Esophagus muscularis mucosa (tissue), 4 donors: ENCODE data around the gene MARCHF11. TPM values are rescaled to one million over a fixed set of nuclear protein-coding genes. Genes with fewer than 3 reads are reported as not detected.

Experiments
- DNase-seq: peaks from one replicate; pipeline ENCODE4 v3.0.0-alpha.2; 2017; ENCODE audit errors: extremely low spot score
- H3K27ac ChIP-seq, 4 donors: fragments of 200-600 bp; sonication (generic); replicated peaks in 1 of 4; 1 replicate in 3 of 4; 2 replicates in 1 of 4; pipeline ENCODE4 v1.5.1; 2016 to 2019; ENCODE audit warnings: mild to moderate bottlenecking in 1 of 4
- H3K27me3 ChIP-seq, 4 donors: fragments of 200-600 bp; sonication (generic); one replicate each; pipeline versions ENCODE4 v1.5.1 to v1.6.0; 2016 to 2019
- H3K36me3 ChIP-seq, 4 donors: fragments of 200-600 bp; sonication (generic); one replicate each; pipeline ENCODE4 v1.5.1; 2016 to 2019
- H3K4me1 ChIP-seq, 4 donors: fragments of 200-600 bp; sonication (generic); one replicate each; pipeline ENCODE4 v1.5.1; 2016 to 2019
- H3K4me3 ChIP-seq, 4 donors: fragments of 200-600 bp; sonication (generic); 1 replicate in 2 of 4; 2 replicates in 2 of 4; pipeline ENCODE4 v1.5.1; 2016 to 2019; ENCODE audit warnings: mild to moderate bottlenecking in 4 of 4, moderate library complexity in 1 of 4
- H3K9me3 ChIP-seq, 4 donors: fragments of 200-600 bp; sonication (generic); 1 replicate in 3 of 4; 2 replicates in 1 of 4; pipeline ENCODE4 v1.5.1; 2016 to 2019
- EP300 ChIP-seq: sonication (generic); formaldehyde crosslinking; IDR thresholded peaks from one replicate; pipeline ENCODE4 v1.6.1; 2017; ENCODE audit warnings: antibody characterized with exemption
- POLR2A ChIP-seq: fragments of 450-650 bp; IDR thresholded peaks from one replicate; pipeline ENCODE4 v1.6.1; 2017; ENCODE audit warnings: antibody characterized with exemption, moderate library complexity, mild to moderate bottlenecking, low read depth
- POLR2AphosphoS5 ChIP-seq, 2 donors: sonication (generic); formaldehyde crosslinking; IDR thresholded peaks; one replicate each; pipeline ENCODE4 v1.6.1; 2017; ENCODE audit warnings: antibody characterized with exemption in 2 of 2
- WGBS: methylation state at CpG from one replicate; pipeline ENCODE4 v1.1.5; 2018; 5-methylcytosine and 5-hydroxymethylcytosine counted together
- intact Hi-C: fragments of 100-400 bp; cut with DNase I; formaldehyde crosslinking; loops from one replicate; pipeline ENCODE4 v1.15.1; 2023
- total RNA-seq, 4 donors: library from RNA; depleted of rRNA; stranded (reverse); fragments of >200 nt; gene quantifications; one replicate each; pipeline versions ENCODE4 v1.1.0 to v1.2.1, GENCODE V29; 2016
- TF ChIP-seq, protein P1 (sequence below), 3 experiments: fragments of 200-600 bp in 2 of 3; fragments of 450-650 bp in 1 of 3; sonication (generic) in 2 of 3; IDR thresholded peaks; one replicate each; pipeline ENCODE4 v1.5.1; 2017 to 2019; ENCODE audit warnings: antibody characterized with exemption in 3 of 3, mild to moderate bottlenecking in 2 of 3, moderate library complexity in 1 of 3

Gene MARCHF11
- total RNA-seq, 4 donors from 2014 or later: 0.42 TPM; not detected in 3

DNA sequence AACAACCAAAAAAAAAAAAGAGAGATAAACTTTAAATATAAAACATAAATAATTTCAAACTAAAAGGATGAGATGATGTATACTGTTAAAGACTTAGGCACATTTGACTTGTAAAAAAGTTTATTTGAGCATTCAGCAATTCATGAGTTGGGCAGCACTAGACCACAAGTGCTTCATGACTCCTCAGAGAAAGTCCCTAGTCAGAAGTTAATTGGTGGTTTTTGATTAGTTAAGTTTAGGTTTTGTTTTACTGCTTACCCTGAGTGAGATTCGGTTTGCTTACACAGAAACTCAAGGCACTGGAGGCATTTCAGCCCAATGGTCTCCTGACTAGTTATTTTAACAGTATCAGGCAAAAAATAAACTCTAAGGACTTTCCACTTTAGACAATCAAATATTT lies 129.2 kb downstream of the MARCHF11 start:
- Histone ChIP-seq H3K4me3 (no peak overlapping the region), H3K4me1 (no peaks in the 10 kb centered on the region), H3K27me3 (no peaks in the 10 kb centered on the region), H3K9me3 (no peaks in the 10 kb centered on the region), H3K36me3 (no peaks in the 10 kb centered on the region), H3K27ac (no peak overlapping the region)
- no peak for DNase-seq
- intact Hi-C loops: no loop called here
- 84% methylated on average over 1 of the region's 1 CpG for WGBS
- TF ChIP-seq, protein P1, sequence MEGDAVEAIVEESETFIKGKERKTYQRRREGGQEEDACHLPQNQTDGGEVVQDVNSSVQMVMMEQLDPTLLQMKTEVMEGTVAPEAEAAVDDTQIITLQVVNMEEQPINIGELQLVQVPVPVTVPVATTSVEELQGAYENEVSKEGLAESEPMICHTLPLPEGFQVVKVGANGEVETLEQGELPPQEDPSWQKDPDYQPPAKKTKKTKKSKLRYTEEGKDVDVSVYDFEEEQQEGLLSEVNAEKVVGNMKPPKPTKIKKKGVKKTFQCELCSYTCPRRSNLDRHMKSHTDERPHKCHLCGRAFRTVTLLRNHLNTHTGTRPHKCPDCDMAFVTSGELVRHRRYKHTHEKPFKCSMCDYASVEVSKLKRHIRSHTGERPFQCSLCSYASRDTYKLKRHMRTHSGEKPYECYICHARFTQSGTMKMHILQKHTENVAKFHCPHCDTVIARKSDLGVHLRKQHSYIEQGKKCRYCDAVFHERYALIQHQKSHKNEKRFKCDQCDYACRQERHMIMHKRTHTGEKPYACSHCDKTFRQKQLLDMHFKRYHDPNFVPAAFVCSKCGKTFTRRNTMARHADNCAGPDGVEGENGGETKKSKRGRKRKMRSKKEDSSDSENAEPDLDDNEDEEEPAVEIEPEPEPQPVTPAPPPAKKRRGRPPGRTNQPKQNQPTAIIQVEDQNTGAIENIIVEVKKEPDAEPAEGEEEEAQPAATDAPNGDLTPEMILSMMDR (IDR thresholded peaks at IDR 0.05): no peak
- no peak for TF ChIP-seq POLR2A
- TF ChIP-seq POLR2AphosphoS5 (IDR thresholded peaks at IDR 0.05): no peak

DNA sequence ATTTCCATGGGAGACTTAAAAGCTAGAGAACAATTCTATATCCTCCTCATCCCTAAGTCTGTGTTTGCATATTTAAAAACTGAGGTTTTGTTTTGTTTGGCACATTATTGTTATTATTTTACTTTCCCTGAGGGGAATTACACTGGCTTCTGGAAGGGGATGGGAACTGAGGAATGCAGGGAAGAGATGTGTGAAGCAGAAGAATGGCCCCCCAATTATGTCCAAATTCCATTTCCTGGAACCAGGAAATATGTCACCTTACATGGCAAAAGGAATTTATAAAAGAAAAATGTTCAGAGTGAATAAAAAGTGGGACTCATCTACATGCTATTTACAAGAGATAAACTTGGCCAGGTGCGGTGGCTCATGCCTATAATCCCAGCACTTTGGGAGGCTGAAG lies 129.8 kb downstream of the MARCHF11 start:
- no peaks in the 10 kb centered on the region for H3K36me3 ChIP-seq
- no peak for TF ChIP-seq POLR2AphosphoS5 (IDR thresholded peaks at IDR 0.05)
- TF ChIP-seq POLR2A: no peak
- TF ChIP-seq EP300: no peak
- TF ChIP-seq, protein P1 (IDR thresholded peaks at IDR 0.05): no peak
- H3K4me3 ChIP-seq: no peak overlapping the region
- H3K9me3 ChIP-seq: no peaks in the 10 kb centered on the region
- no peak overlapping the region for H3K27ac ChIP-seq
- WGBS: 94% methylated on average over 1 of the region's 1 CpG
- no peaks in the 10 kb centered on the region for H3K27me3 ChIP-seq
- intact Hi-C loops: no loop called here
- H3K4me1 ChIP-seq: no peaks in the 10 kb centered on the region
- no peak for DNase-seq

DNA sequence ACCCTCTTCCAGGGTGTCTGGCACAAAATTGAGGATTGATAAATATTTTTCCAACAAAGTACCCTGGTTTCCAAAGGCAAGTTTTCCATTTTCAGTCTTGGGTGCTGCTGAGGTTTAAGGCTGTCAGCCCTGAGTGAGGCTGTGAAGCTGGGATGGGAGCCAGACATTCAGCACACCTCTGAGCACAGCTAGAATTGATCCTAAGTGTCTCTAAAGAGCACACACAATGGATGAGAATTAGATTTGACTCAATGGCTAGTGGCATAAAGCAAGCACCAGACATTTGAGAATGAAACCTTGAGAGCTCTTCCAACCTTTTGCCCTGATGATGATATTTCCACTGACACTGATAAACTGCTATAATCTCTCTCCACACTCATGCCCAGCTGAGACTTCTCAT lies 131.5 kb downstream of the MARCHF11 start:
- no peaks in the 10 kb centered on the region for H3K9me3 ChIP-seq
- intact Hi-C loops: no loop called here
- H3K27me3 ChIP-seq: no peaks in the 10 kb centered on the region
- no peak overlapping the region for H3K4me3 ChIP-seq
- no peaks in the 10 kb centered on the region for H3K4me1 ChIP-seq
- TF ChIP-seq EP300 (no peak), POLR2AphosphoS5 (IDR thresholded peaks at IDR 0.05) (no peak), POLR2A (no peak)
- TF ChIP-seq, protein P1 (IDR thresholded peaks at IDR 0.05): no peak
- no peaks in the 10 kb centered on the region for H3K36me3 ChIP-seq
- H3K27ac ChIP-seq: no peak overlapping the region
- DNase-seq: no peak

DNA sequence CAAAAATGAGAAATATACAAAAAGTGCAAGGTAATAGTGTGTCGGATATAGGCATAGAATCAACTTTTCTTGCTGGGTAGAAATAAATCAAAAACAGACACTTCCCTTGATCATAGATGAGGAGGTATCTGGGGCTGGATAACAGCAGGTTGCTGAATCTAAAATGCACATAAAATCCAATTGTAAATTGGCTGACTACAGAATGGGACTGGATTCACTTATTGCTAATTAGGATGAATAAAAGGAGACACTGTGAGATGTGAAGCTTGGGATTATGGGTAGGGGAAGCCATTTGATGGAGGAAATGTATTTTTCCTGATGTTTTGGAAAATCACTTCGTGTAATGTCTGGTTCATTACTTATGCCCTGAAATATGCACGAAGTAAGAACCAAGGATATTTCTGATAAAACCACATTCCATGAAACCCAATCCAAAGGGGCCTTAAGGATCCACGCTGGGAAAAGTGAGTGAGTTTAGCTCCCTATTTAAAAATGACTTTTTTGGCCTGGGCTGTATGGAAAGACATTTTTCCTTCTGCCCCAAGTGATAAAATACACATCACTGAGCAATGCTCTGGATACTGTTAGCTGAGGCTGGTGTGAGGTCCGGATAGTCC lies 136.1 kb downstream of the MARCHF11 start:
- H3K27ac ChIP-seq: no peak overlapping the region
- no peak overlapping the region for H3K4me3 ChIP-seq
- no peak for DNase-seq
- TF ChIP-seq EP300 (no peak), POLR2A (no peak), POLR2AphosphoS5 (IDR thresholded peaks at IDR 0.05) (no peak)
- TF ChIP-seq, protein P1 (IDR thresholded peaks at IDR 0.05): no peak
- H3K27me3 ChIP-seq: no peaks in the 10 kb centered on the region
- WGBS: 81% methylated on average over 5 of the region's 5 CpGs
- no peaks in the 10 kb centered on the region for H3K36me3 ChIP-seq
- no peaks in the 10 kb centered on the region for H3K9me3 ChIP-seq
- H3K4me1 ChIP-seq: no peaks in the 10 kb centered on the region
- intact Hi-C loops: no loop called here

DNA sequence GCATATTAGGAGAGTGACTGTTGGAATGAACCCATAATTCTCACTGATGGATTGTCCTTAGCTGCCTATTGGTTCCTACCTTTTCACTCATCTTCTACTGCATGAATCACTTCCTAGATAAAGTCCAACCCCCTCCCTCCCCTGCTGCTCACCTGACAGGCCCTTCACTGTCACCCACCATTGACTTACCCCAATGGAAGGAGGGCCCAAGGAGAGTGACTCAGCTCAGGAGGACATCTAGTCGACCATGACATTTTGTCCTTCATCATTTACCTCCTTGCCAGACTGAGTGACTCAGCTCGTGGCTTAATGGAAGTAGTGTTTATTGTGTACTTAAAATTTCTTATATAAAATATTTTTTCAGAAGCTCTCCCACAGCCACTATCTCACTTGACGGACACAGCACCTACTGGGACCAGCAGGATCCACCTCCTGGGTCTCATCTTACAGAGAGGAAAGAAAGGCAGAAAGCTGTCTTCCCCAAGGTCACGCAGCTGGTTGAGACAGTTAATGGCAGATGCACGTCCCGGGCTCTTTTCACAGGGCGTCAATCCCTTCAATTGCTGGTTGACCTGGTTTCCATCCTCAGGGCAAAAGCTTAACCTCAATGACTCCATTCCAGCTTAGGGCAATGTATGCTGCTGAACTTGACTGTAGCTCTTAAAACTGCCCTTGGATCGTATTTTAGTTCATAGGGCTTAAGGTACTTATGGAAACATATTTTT lies 142.3 kb downstream of the MARCHF11 start:
- Histone ChIP-seq H3K36me3 (no peaks in the 10 kb centered on the region), H3K4me3 (no peak overlapping the region), H3K4me1 (no peaks in the 10 kb centered on the region), H3K9me3 (no peaks in the 10 kb centered on the region), H3K27me3 (no peaks in the 10 kb centered on the region), H3K27ac (no peak overlapping the region)
- TF ChIP-seq POLR2AphosphoS5 (IDR thresholded peaks at IDR 0.05) (no peak), EP300 (no peak), POLR2A (no peak)
- TF ChIP-seq, protein P1 (IDR thresholded peaks at IDR 0.05): no peak
- DNase-seq: no peak
- 83% methylated on average over 8 of the region's 8 CpGs for WGBS
- intact Hi-C loops: no loop called here
